H9 (cell line): Measurements from ENCODE around the gene LECT2. TPM values are rescaled to one million over a fixed set of nuclear protein-coding genes. Genes with fewer than 3 reads are reported as not detected.

Source experiments
- DNase-seq: peaks from one replicate; pipeline ENCODE4 v3.0.0-alpha.2; 2017
- H2AFZ ChIP-seq: one replicate; pipeline ENCODE4 v1.6.1; 2013; ENCODE audit warnings: mild to moderate bottlenecking, low read length, control low read depth, moderate library complexity
- H2AK5ac ChIP-seq: 2 replicates; pipeline ENCODE4 v1.6.1; 2013; ENCODE audit warnings: low read length, control low read depth, mixed read lengths; ENCODE audit not compliant: insufficient read length
- H2BK120ac ChIP-seq: one replicate; pipeline ENCODE4 v1.6.1; 2013; ENCODE audit warnings: low read depth, mild to moderate bottlenecking, low read length, control low read depth, inconsistent platforms; ENCODE audit not compliant: poor library complexity, severe bottlenecking
- H2BK12ac ChIP-seq: 2 replicates; pipeline ENCODE4 v1.6.1; 2013; ENCODE audit warnings: low read length, control low read depth, mixed read lengths, low read depth; ENCODE audit not compliant: insufficient read length
- H2BK15ac ChIP-seq: 2 replicates; pipeline ENCODE4 v1.6.1; 2013; ENCODE audit warnings: low read depth, low read length, control low read depth
- H2BK20ac ChIP-seq: one replicate; pipeline ENCODE4 v1.6.1; 2013; ENCODE audit warnings: low read depth, mild to moderate bottlenecking, low read length, control low read depth, inconsistent platforms; ENCODE audit not compliant: poor library complexity, severe bottlenecking
- H2BK5ac ChIP-seq: 2 replicates; pipeline ENCODE4 v1.6.1; 2013; ENCODE audit warnings: low read length, control low read depth, mixed read lengths; ENCODE audit not compliant: insufficient read length
- H3K14ac ChIP-seq: 2 replicates; pipeline ENCODE4 v1.6.1; 2013; ENCODE audit warnings: low read length, control low read depth; ENCODE audit not compliant: insufficient read depth
- H3K18ac ChIP-seq: 2 replicates; pipeline ENCODE4 v1.6.1; 2013; ENCODE audit warnings: low read depth, mild to moderate bottlenecking, mixed read lengths, low read length, control low read depth; ENCODE audit not compliant: insufficient read length
- H3K23ac ChIP-seq: 2 replicates; pipeline ENCODE4 v1.6.1; 2013; ENCODE audit warnings: low read length, control low read depth, mixed read lengths, low read depth; ENCODE audit not compliant: insufficient read length
- H3K23me2 ChIP-seq: 2 replicates; pipeline ENCODE4 v1.6.1; 2013; ENCODE audit warnings: low read depth, mild to moderate bottlenecking, mixed read lengths, low read length, control low read depth; ENCODE audit not compliant: insufficient read length, poor library complexity, severe bottlenecking
- H3K27ac ChIP-seq: 2 replicates; pipeline ENCODE4 v1.5.1; 2013; ENCODE audit warnings: low read length, control low read depth, mixed read lengths, low read depth; ENCODE audit not compliant: insufficient read length
- H3K27me3 ChIP-seq: 2 replicates; pipeline ENCODE4 v1.6.1; 2013; ENCODE audit warnings: low read length, control low read depth, inconsistent platforms; ENCODE audit not compliant: insufficient read depth
- H3K4ac ChIP-seq: 2 replicates; pipeline ENCODE4 v1.6.1; 2013; ENCODE audit warnings: low read depth, mild to moderate bottlenecking, control low read depth, inconsistent platforms, low read length, moderate library complexity
- H3K4me1 ChIP-seq: 2 replicates; pipeline ENCODE4 v1.6.1; 2013; ENCODE audit warnings: low read length, control low read depth, inconsistent platforms; ENCODE audit not compliant: insufficient read depth
- H3K4me2 ChIP-seq: 2 replicates; pipeline ENCODE4 v1.6.1; 2013; ENCODE audit warnings: low read length, control low read depth, mixed read lengths; ENCODE audit not compliant: insufficient read length, insufficient read depth
- H3K56ac ChIP-seq: 2 replicates; pipeline ENCODE4 v1.6.1; 2013; ENCODE audit warnings: low read depth, mild to moderate bottlenecking, mixed read lengths, low read length, control low read depth; ENCODE audit not compliant: insufficient read length
- H3K79me1 ChIP-seq: 2 replicates; pipeline ENCODE4 v1.6.1; 2013; ENCODE audit warnings: low read depth, mild to moderate bottlenecking, moderate library complexity, low read length, control low read depth, inconsistent platforms; ENCODE audit not compliant: insufficient read depth, poor library complexity, severe bottlenecking
- H3K79me2 ChIP-seq: 2 replicates; pipeline ENCODE4 v1.6.1; 2013; ENCODE audit warnings: low read length, control low read depth, inconsistent platforms; ENCODE audit not compliant: insufficient read depth
- H3K9ac ChIP-seq: 2 replicates; pipeline ENCODE4 v1.6.1; 2013; ENCODE audit warnings: low read length, control low read depth, mixed read lengths; ENCODE audit not compliant: insufficient read length; ENCODE audit errors: extremely low read depth
- H3K9me3 ChIP-seq: one replicate; pipeline ENCODE4 v1.6.1; 2013; ENCODE audit warnings: low read depth, low read length, inconsistent platforms; ENCODE audit not compliant: control insufficient read depth
- H3T11ph ChIP-seq: one replicate; pipeline ENCODE4 v1.6.1; 2013; ENCODE audit warnings: mild to moderate bottlenecking, low read length, control low read depth, inconsistent platforms
- H4K20me1 ChIP-seq: one replicate; pipeline ENCODE4 v1.6.1; 2013; ENCODE audit not compliant: control insufficient read depth, insufficient read length, insufficient read depth
- H4K5ac ChIP-seq: 2 replicates; pipeline ENCODE4 v1.6.1; 2013; ENCODE audit warnings: low read depth, mild to moderate bottlenecking, mixed read lengths, low read length, control low read depth; ENCODE audit not compliant: insufficient read length
- H4K8ac ChIP-seq: replicated peaks from 2 replicates; pipeline ENCODE4 v1.6.1; 2013; ENCODE audit warnings: low read length, control low read depth, mixed read lengths, low read depth; ENCODE audit not compliant: insufficient read length
- H4K91ac ChIP-seq: 2 replicates; pipeline ENCODE4 v1.6.1; 2013; ENCODE audit warnings: low read depth, mild to moderate bottlenecking, moderate library complexity, mixed read lengths, low read length, control low read depth; ENCODE audit not compliant: insufficient read length
- H3K27ac Mint-ChIP-seq, 3 experiments: 2 replicates in 2 of 3; 3 replicates in 1 of 3; pipeline ENCODE4 v1.8.0; 2020 to 2021; ENCODE audit warnings: mixed read lengths in 3 of 3, mild to moderate bottlenecking in 1 of 3, moderate library complexity in 1 of 3
- H3K27me3 Mint-ChIP-seq: 2 replicates; pipeline ENCODE4 v1.8.0; 2021; ENCODE audit warnings: low read depth, mild to moderate bottlenecking, moderate library complexity, mixed read lengths
- H3K36me3 Mint-ChIP-seq, 3 experiments: 2 replicates in 2 of 3; 3 replicates in 1 of 3; pipeline ENCODE4 v1.8.0; 2020 to 2021; ENCODE audit warnings: low read depth in 3 of 3, mixed read lengths in 3 of 3; ENCODE audit not compliant: insufficient read depth in 1 of 3
- H3K4me1 Mint-ChIP-seq, 2 experiments: 2 replicates each; pipeline ENCODE4 v1.8.0; 2020; ENCODE audit warnings: mixed read lengths in 2 of 2
- H3K4me3 Mint-ChIP-seq, 2 experiments: 2 replicates in 1 of 2; 3 replicates in 1 of 2; pipeline ENCODE4 v1.8.0; 2020 to 2021; ENCODE audit warnings: mild to moderate bottlenecking in 2 of 2, mixed read lengths in 2 of 2, moderate library complexity in 1 of 2
- H3K9me3 Mint-ChIP-seq, 2 experiments: 2 replicates in 1 of 2; 3 replicates in 1 of 2; pipeline ENCODE4 v1.8.0; 2020; ENCODE audit warnings: mild to moderate bottlenecking in 2 of 2, mixed read lengths in 2 of 2, moderate library complexity in 1 of 2
- CTCF ChIP-seq: fragments of 200-600 bp; sonication (generic); conservative IDR thresholded peaks from 3 replicates; pipeline ENCODE4 v1.8.0; 2021; ENCODE audit warnings: antibody characterized with exemption, mild to moderate bottlenecking
- WGBS: extraction: QIAGEN DNeasy Blood & Tissue Kit; methylation state at CpG from one replicate; pipeline ENCODE4 v1.1.7; 2013; ENCODE audit warnings: missing lambda C conversion rate, low lambda C conversion rate, mixed read lengths; ENCODE audit not compliant: insufficient read length; ENCODE audit errors: extremely low coverage; 5-methylcytosine and 5-hydroxymethylcytosine counted together
- total RNA-seq: library from RNA; stranded (reverse); gene quantifications from 2 replicates; pipeline ENCODE4 v1.2.1, GENCODE V29; 2021

LECT2 gene
- total RNA-seq, 1 experiment from 2014 or later, result not detected

GRCh38 chr5:135986401-135986800 is 31.6 kb upstream of the LECT2 start:
- H3T11ph ChIP-seq, result no peak overlapping the region
- H2BK120ac ChIP-seq, result no peak overlapping the region
- H3K23me2 ChIP-seq, result no peaks in the 10 kb centered on the region
- Mint-ChIP-seq H3K27me3 (peaks cover 8% of the 10 kb centered on the region), H3K36me3 (no peaks in the 10 kb centered on the region), H3K4me3 (no peak overlapping the region), H3K27ac (no peak overlapping the region), H3K4me1 (no peaks in the 10 kb centered on the region), H3K9me3 (no peaks in the 10 kb centered on the region; a peak in 2 of 5 replicates)
- H3K23ac ChIP-seq, result no peak overlapping the region
- no peaks in the 10 kb centered on the region for H3K79me1 ChIP-seq
- WGBS, result no CpG with 5 or more reads among the region's 3 CpGs
- no peak overlapping the region for H4K5ac ChIP-seq
- H3K79me2 ChIP-seq, result no peaks in the 10 kb centered on the region
- no peak overlapping the region for H4K91ac ChIP-seq
- H3K56ac ChIP-seq, result no peak overlapping the region
- no peak overlapping the region for H2BK12ac ChIP-seq
- H4K8ac ChIP-seq, result no peak overlapping the region
- H3K4me2 ChIP-seq, result no peak overlapping the region
- H3K27ac ChIP-seq, result no peak overlapping the region
- H2BK5ac ChIP-seq, result no peak overlapping the region
- H2AK5ac ChIP-seq, result no peak overlapping the region
- H2AFZ ChIP-seq, result no peak overlapping the region
- no peak overlapping the region for H2BK20ac ChIP-seq
- H3K9ac ChIP-seq, result no peak overlapping the region
- no peaks in the 10 kb centered on the region for H4K20me1 ChIP-seq
- H3K4me1 ChIP-seq, result no peaks in the 10 kb centered on the region
- no peak overlapping the region for H3K4ac ChIP-seq
- no peak overlapping the region for H3K18ac ChIP-seq
- TF ChIP-seq CTCF, result no peak
- H3K14ac ChIP-seq, result no peak overlapping the region
- H3K27me3 ChIP-seq, result no peaks in the 10 kb centered on the region
- H2BK15ac ChIP-seq, result no peak overlapping the region
- no peak for DNase-seq
- no peaks in the 10 kb centered on the region for H3K9me3 ChIP-seq
